Measurements from ENCODE around the gene MYCL. TPM values are rescaled to one million over a fixed set of nuclear protein-coding genes. Genes with fewer than 3 reads are reported as not detected.
A peak's percentile ranks its signal among the peaks of the same experiment; 100 is the strongest.

MYCL gene
- total RNA-seq, 4 donors from 2014 or later = 62.7 to 131 (median 95.1) TPM

- no peaks in the 10 kb centered on the region for H3K36me3 ChIP-seq
- TF ChIP-seq POLR2AphosphoS5 (IDR thresholded peaks at IDR 0.05) (no peak), POLR2A (IDR thresholded peaks at IDR 0.05) (no peak), CTCF (IDR thresholded peaks at IDR 0.05) (no peak), EP300 (IDR thresholded peaks at IDR 0.05) (no peak)
- WGBS = 92% methylated on average over 3 of the region's 3 CpGs
- no peaks in the 10 kb centered on the region for H3K4me1 ChIP-seq
- H3K27me3 ChIP-seq = no peaks in the 10 kb centered on the region
- no peak for DNase-seq (ENCODE audit: low spot score in 2 of 2)
- no peaks in the 10 kb centered on the region for H3K9me3 ChIP-seq
- no peak overlapping the region for H3K27ac ChIP-seq
- H3K4me3 ChIP-seq = no peak overlapping the region
Observed at GRCh38 chr1:39910263-39910662, 8.5 kb upstream of the MYCL start.

- no peaks in the 10 kb centered on the region for H3K4me1 ChIP-seq
- peaks cover under 1% of the 10 kb centered on the region for H3K27me3 ChIP-seq
- no peaks in the 10 kb centered on the region for H3K9me3 ChIP-seq
- no peaks in the 10 kb centered on the region for H3K36me3 ChIP-seq
- no peak overlapping the region for H3K27ac ChIP-seq
- 92% methylated on average over 2 of the region's 2 CpGs for WGBS
- DNase-seq (ENCODE audit: low spot score in 2 of 2) = no peak
- H3K4me3 ChIP-seq = no peak overlapping the region
- TF ChIP-seq POLR2AphosphoS5 (IDR thresholded peaks at IDR 0.05) (no peak), POLR2A (IDR thresholded peaks at IDR 0.05) (no peak), EP300 (IDR thresholded peaks at IDR 0.05) (no peak), CTCF (IDR thresholded peaks at IDR 0.05) (no peak)
Observed at GRCh38 chr1:39908534-39908933, 6.8 kb upstream of the MYCL start.

- Histone ChIP-seq H3K4me1 (no peaks in the 10 kb centered on the region), H3K27me3 (peaks cover 8% of the 10 kb centered on the region), H3K4me3 (no peak overlapping the region), H3K27ac (no peak overlapping the region), H3K9me3 (no peaks in the 10 kb centered on the region), H3K36me3 (no peaks in the 10 kb centered on the region)
- TF ChIP-seq POLR2A (IDR thresholded peaks at IDR 0.05) = no peak
- TF ChIP-seq POLR2AphosphoS5 (IDR thresholded peaks at IDR 0.05) = no peak
- no peak for TF ChIP-seq EP300 (IDR thresholded peaks at IDR 0.05)
- TF ChIP-seq CTCF (IDR thresholded peaks at IDR 0.05) = no peak
- WGBS = 49% methylated on average over 3 of the region's 3 CpGs
- DNase-seq (ENCODE audit: low spot score in 2 of 2) = no peak
Observed at GRCh38 chr1:39907528-39908453, 6.1 kb upstream of the MYCL start.

- Histone ChIP-seq H3K27ac (no peak overlapping the region), H3K9me3 (no peaks in the 10 kb centered on the region), H3K36me3 (no peaks in the 10 kb centered on the region), H3K4me1 (peaks cover 21% of the 10 kb centered on the region), H3K4me3 (no peak overlapping the region), H3K27me3 (peaks cover 29% of the 10 kb centered on the region)
- 80% methylated on average over 4 of the region's 4 CpGs for WGBS
- TF ChIP-seq POLR2A (IDR thresholded peaks at IDR 0.05) (no peak), CTCF (IDR thresholded peaks at IDR 0.05) (no peak), EP300 (IDR thresholded peaks at IDR 0.05) (no peak), POLR2AphosphoS5 (IDR thresholded peaks at IDR 0.05) (no peak)
- DNase-seq (ENCODE audit: low spot score in 2 of 2) = no peak
Observed at GRCh38 chr1:39905172-39905571, 3.5 kb upstream of the MYCL start.

GRCh38 chr1:39902460-39902807 is 717 bp upstream of the MYCL start:
- H3K4me1 ChIP-seq = peaks cover 29% of the 10 kb centered on the region
- TF ChIP-seq POLR2AphosphoS5 (IDR thresholded peaks at IDR 0.05) (no peak), EP300 (IDR thresholded peaks at IDR 0.05) (no peak), POLR2A (IDR thresholded peaks at IDR 0.05) (no peak), CTCF (IDR thresholded peaks at IDR 0.05) (no peak)
- 10% methylated on average over 8 of the region's 13 CpGs for WGBS

More at GRCh38 chr1:39902460-39902807, 717 bp upstream of the MYCL start:
- DNase-seq (ENCODE audit: low spot score in 2 of 2) = no peak
- no peaks in the 10 kb centered on the region for H3K36me3 ChIP-seq
- H3K9me3 ChIP-seq = no peaks in the 10 kb centered on the region
- peak overlapping the region; percentile 77 for H3K27ac ChIP-seq
- H3K4me3 ChIP-seq = peak overlapping the region; percentile 82
- peaks cover 38% of the 10 kb centered on the region for H3K27me3 ChIP-seq

Data from suprapubic skin (tissue), 4 donors.